Cardiac muscle cell (in vitro differentiated cells and primary cell): ENCODE measurements around the gene PODN. TPM values are rescaled to one million over a fixed set of nuclear protein-coding genes. Genes with fewer than 3 reads are reported as not detected.

ENCODE experiments used
- DNase-seq, 2 donors: peaks; one replicate each; pipeline versions ENCODE4 v3.0.0 to v3.0.0-alpha.2; 2010 to 2017; ENCODE audit warnings: low read depth in 1 of 2, low spot score in 1 of 2
- H3K27ac ChIP-seq: fragments of 200-600 bp; sonication (generic); 2 replicates; pipeline ENCODE4 v1.5.1; 2016
- H3K27me3 ChIP-seq: fragments of 200-600 bp; sonication (generic); 2 replicates; pipeline ENCODE4 v1.6.0; 2016; ENCODE audit warnings: control low read depth
- H3K36me3 ChIP-seq: fragments of 200-600 bp; sonication (generic); 2 replicates; pipeline ENCODE4 v1.5.1; 2016; ENCODE audit warnings: control low read depth
- H3K4me1 ChIP-seq: fragments of 200-600 bp; sonication (generic); 2 replicates; pipeline ENCODE4 v1.8.1; 2017; ENCODE audit warnings: low read depth, mild to moderate bottlenecking, mixed run types
- H3K4me3 ChIP-seq: fragments of 200-600 bp; sonication (generic); 2 replicates; pipeline ENCODE4 v1.5.1; 2016; ENCODE audit warnings: mild to moderate bottlenecking
- H3K9me3 ChIP-seq: fragments of 200-600 bp; sonication (generic); 2 replicates; pipeline ENCODE4 v1.5.1; 2017; ENCODE audit warnings: low read depth, mild to moderate bottlenecking, control low read depth
- polyA plus RNA-seq: library from polyadenylated mRNA; unstranded; fragments of >200 nt; fragmentation: Nextera tagmentation; extraction: Ambion mirVana; gene quantifications from 2 replicates; pipeline ENCODE4 v1.2.1, GENCODE V29; 2016
- total RNA-seq: library from RNA; depleted of rRNA; stranded (reverse); fragments of >200 nt; gene quantifications from 2 replicates; pipeline ENCODE4 v1.2.3, GENCODE V29; 2016
- TF ChIP-seq, protein P1 (sequence below): IDR thresholded peaks from 2 replicates; pipeline ENCODE4 v1.5.1; 2012; ENCODE audit warnings: low read depth, mild to moderate bottlenecking, low read length

Gene PODN
- total and polyA plus RNA-seq, 2 experiments from 2014 or later: 2.8 to 6.5 TPM

DNA sequence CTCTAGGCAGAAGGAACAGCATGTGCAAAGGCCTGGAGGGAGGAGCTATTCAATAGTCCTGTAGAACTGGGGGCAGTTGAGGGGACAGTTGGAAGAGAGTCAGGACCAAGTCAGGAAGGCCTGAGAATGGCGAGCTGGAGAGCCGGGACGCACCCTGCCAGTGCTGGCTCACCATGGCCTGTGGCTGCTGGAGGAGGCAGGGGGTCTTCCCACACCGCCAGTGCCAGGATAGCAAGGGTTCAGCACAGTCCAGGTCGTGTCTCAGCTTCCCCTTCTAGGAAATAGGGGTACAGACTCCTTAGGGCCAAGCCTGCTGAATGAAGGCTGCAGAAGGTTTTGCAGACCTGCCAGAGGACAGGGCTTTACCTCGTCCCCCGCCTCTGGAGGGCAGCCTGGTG is 7.3 kb downstream of the PODN start:
- H3K4me1 ChIP-seq: no peaks in the 10 kb centered on the region
- H3K4me3 ChIP-seq: no peak overlapping the region
- H3K27me3 ChIP-seq: peaks cover 7% of the 10 kb centered on the region
- no peak for DNase-seq
- H3K9me3 ChIP-seq: no peaks in the 10 kb centered on the region
- TF ChIP-seq, protein P1, sequence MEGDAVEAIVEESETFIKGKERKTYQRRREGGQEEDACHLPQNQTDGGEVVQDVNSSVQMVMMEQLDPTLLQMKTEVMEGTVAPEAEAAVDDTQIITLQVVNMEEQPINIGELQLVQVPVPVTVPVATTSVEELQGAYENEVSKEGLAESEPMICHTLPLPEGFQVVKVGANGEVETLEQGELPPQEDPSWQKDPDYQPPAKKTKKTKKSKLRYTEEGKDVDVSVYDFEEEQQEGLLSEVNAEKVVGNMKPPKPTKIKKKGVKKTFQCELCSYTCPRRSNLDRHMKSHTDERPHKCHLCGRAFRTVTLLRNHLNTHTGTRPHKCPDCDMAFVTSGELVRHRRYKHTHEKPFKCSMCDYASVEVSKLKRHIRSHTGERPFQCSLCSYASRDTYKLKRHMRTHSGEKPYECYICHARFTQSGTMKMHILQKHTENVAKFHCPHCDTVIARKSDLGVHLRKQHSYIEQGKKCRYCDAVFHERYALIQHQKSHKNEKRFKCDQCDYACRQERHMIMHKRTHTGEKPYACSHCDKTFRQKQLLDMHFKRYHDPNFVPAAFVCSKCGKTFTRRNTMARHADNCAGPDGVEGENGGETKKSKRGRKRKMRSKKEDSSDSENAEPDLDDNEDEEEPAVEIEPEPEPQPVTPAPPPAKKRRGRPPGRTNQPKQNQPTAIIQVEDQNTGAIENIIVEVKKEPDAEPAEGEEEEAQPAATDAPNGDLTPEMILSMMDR: no peak
- H3K36me3 ChIP-seq: no peaks in the 10 kb centered on the region
- no peak overlapping the region for H3K27ac ChIP-seq

DNA sequence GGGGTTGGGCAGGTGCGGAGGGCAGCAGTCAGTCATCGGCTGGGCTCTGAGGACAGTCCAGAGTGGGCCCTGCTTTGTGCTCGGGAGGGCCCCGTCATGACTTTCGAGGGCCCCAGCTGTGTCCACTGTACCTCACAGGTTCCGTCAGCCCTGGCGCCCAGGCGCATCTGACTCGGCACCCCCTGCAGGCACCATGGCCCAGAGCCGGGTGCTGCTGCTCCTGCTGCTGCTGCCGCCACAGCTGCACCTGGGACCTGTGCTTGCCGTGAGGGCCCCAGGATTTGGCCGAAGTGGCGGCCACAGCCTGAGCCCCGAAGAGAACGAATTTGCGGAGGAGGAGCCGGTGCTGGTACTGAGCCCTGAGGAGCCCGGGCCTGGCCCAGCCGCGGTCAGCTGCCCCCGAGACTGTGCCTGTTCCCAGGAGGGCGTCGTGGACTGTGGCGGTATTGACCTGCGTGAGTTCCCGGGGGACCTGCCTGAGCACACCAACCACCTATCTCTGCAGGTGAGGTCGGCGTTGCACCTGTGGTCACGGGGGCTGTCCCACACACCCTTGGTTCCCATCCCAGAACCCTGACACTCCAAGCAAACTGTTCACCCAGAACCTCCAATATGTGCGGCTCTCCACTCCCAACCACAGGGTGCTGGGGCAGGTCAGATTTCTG is 7.8 kb downstream of the PODN start:
- Histone ChIP-seq H3K36me3 (no peaks in the 10 kb centered on the region), H3K27ac (no peak overlapping the region), H3K9me3 (no peaks in the 10 kb centered on the region), H3K4me3 (no peak overlapping the region), H3K4me1 (no peaks in the 10 kb centered on the region), H3K27me3 (peaks cover 2% of the 10 kb centered on the region)
- no peak for DNase-seq
- TF ChIP-seq, protein P1: no peak

DNA sequence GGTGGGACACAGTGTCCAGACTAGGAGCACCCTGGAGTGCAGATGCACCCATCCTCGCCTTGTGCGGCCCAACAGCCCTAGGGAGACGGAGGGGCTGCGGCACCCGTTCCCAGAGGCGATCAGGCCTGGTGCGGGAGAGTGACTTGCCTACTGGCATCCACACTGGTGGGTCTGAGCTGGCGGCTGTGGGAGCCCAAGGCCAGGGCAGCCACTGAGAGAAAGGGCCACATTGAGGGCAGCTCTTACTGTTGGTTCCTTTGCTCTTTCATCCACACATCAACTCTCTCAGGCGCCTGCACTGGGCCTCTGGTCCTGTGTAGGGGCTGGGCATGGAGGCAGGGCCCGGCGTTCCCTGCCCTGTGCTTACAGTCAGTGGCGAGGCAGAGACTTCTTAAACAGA is 8.6 kb downstream of the PODN start:
- Histone ChIP-seq H3K36me3 (no peaks in the 10 kb centered on the region), H3K9me3 (no peaks in the 10 kb centered on the region), H3K27me3 (no peaks in the 10 kb centered on the region), H3K27ac (no peak overlapping the region), H3K4me1 (no peaks in the 10 kb centered on the region), H3K4me3 (no peak overlapping the region)
- TF ChIP-seq, protein P1: no peak
- no peak for DNase-seq

DNA sequence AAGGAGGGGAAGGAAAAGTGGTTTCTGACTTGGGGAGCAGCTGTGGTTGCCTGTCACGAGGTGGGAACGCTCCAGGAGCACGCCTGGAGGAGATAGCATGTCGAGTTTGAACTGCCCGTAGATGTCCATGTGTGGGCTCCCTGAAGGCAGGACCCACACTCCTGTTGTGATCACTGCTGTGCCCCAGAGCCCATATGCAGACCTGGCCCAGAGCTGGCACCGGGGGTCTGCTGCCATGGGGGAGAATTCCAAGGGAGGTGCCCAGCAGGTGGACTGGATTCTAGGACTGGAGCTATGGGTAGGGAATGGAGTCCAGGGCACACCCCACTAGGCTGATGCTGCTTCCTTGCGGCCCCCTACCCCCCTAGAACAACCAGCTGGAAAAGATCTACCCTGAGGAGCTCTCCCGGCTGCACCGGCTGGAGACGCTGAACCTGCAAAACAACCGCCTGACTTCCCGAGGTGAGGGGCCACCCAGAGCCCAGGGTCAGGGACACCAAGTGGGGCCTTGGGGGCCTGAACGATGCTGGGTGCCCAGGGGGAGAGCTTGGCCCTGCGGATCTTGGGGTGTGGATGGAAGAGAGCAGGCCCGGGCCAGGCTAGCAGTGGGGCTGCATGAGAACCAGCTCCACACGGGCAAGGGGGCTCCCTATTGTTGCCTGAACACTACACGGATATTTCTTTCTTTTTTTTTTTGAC is 9.3 kb downstream of the PODN start:
- Histone ChIP-seq H3K9me3 (no peaks in the 10 kb centered on the region), H3K4me1 (no peaks in the 10 kb centered on the region), H3K27ac (no peak overlapping the region), H3K4me3 (no peak overlapping the region), H3K36me3 (no peaks in the 10 kb centered on the region), H3K27me3 (no peaks in the 10 kb centered on the region)
- TF ChIP-seq, protein P1: no peak
- DNase-seq: no peak

DNA sequence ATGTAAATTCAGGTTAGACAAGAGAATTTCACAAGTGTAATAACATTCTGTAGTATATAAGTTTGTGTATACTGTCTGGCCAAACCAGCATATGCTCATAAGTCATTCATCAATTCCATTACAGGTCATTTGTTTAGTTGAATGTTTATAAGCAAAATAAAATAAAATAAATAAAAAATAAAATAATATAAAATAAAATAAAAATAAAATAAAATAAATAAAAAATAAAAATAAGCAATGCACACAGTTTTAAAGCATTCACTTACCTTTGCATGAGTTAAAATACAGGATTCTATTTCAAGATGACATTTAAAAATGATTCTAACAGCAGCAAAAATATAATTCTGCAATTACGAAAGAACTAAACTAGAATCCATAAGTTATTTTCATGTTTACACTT is 9.9 kb downstream of the PODN start:
- no peaks in the 10 kb centered on the region for H3K9me3 ChIP-seq
- no peak for DNase-seq
- no peak overlapping the region for H3K4me3 ChIP-seq
- no peaks in the 10 kb centered on the region for H3K4me1 ChIP-seq
- H3K36me3 ChIP-seq: no peaks in the 10 kb centered on the region
- no peaks in the 10 kb centered on the region for H3K27me3 ChIP-seq
- no peak overlapping the region for H3K27ac ChIP-seq
- TF ChIP-seq, protein P1: no peak
